Activated CD8-positive, alpha-beta memory T cell treated with anti-CD3 and anti-CD28 coated beads for 1 hour (primary cell): ENCODE results near the gene NLGN4Y.

Experiments used
- DNase-seq, 2 donors: peaks; one replicate each; pipeline ENCODE4 v3.0.0-alpha.2; 2020; ENCODE audit warnings: low read depth in 1 of 2; ENCODE audit errors: extremely low read depth in 1 of 2

Gene NLGN4Y

GRCh38 chrY:14644157-14644952 is 120.0 kb downstream of the NLGN4Y start:
- DNase-seq, result no peak

- DNase-seq, result no peak
These were observed 154.9 kb downstream of the NLGN4Y start for GRCh38 chrY:14679181-14679580.

GRCh38 chrY:14694543-14694942 is 170.2 kb downstream of the NLGN4Y start:
- DNase-seq, result no peak

GRCh38 chrY:14708158-14708557 is 183.8 kb downstream of the NLGN4Y start:
- DNase-seq, result no peak

- DNase-seq, result no peak
These were observed 217.3 kb downstream of the NLGN4Y start for GRCh38 chrY:14741596-14741995.

GRCh38 chrY:14748329-14748728 is 224.0 kb downstream of the NLGN4Y start:
- no peak for DNase-seq

GRCh38 chrY:14755571-14755970 is 231.2 kb downstream of the NLGN4Y start:
- no peak for DNase-seq

- no peak for DNase-seq
These were observed 238.6 kb downstream of the NLGN4Y start for GRCh38 chrY:14762903-14763302.

- no peak for DNase-seq
These were observed 239.3 kb downstream of the NLGN4Y start for GRCh38 chrY:14763600-14763999.

- DNase-seq, result no peak
These were observed 253.9 kb downstream of the NLGN4Y start for GRCh38 chrY:14778208-14778607.

- DNase-seq, result no peak
These were observed 268.8 kb downstream of the NLGN4Y start for GRCh38 chrY:14793104-14793503.

GRCh38 chrY:14793674-14794073 is 269.3 kb downstream of the NLGN4Y start:
- no peak for DNase-seq

- DNase-seq, result no peak
These were observed 273.7 kb downstream of the NLGN4Y start for GRCh38 chrY:14798010-14798409.

- DNase-seq, result no peak
These were observed 276.8 kb downstream of the NLGN4Y start for GRCh38 chrY:14801096-14801495.

GRCh38 chrY:14802125-14802524 is 277.8 kb downstream of the NLGN4Y start:
- DNase-seq, result no peak

- no peak for DNase-seq
These were observed 279.7 kb downstream of the NLGN4Y start for GRCh38 chrY:14804041-14804440.

- DNase-seq, result no peak
These were observed 294.1 kb downstream of the NLGN4Y start for GRCh38 chrY:14818452-14818851.

GRCh38 chrY:14822201-14822600 is 297.9 kb downstream of the NLGN4Y start:
- DNase-seq, result no peak

- DNase-seq, result no peak
These were observed 298.6 kb downstream of the NLGN4Y start for GRCh38 chrY:14822906-14823305.

- no peak for DNase-seq
These were observed 300.3 kb downstream of the NLGN4Y start for GRCh38 chrY:14824583-14824982.

- no peak for DNase-seq
These were observed 301.4 kb downstream of the NLGN4Y start for GRCh38 chrY:14825728-14826127.

- no peak for DNase-seq
These were observed 304.2 kb downstream of the NLGN4Y start for GRCh38 chrY:14828531-14828930.

GRCh38 chrY:14829366-14829885 is 305.1 kb downstream of the NLGN4Y start:
- no peak for DNase-seq
